K562 (cell line): Measurements from ENCODE around the gene CENPO. TPM values are rescaled to one million over a fixed set of nuclear protein-coding genes. Genes with fewer than 3 reads are reported as not detected.

Source experiments
- BRF1 ChIP-seq: IDR thresholded peaks from 3 replicates; pipeline ENCODE4 v1.6.1; 2011; ENCODE audit warnings: borderline replicate concordance, mild to moderate bottlenecking; ENCODE audit not compliant: insufficient read length; ENCODE audit errors: extremely low read depth
- COPS2 ChIP-seq: fragments of 450-650 bp; conservative IDR thresholded peaks from 2 replicates; pipeline ENCODE4 v1.6.1; 2016; ENCODE audit warnings: mild to moderate bottlenecking, moderate library complexity
- CREBBP ChIP-seq: IDR thresholded peaks from one replicate; pipeline ENCODE4 v1.6.1; 2012; ENCODE audit warnings: low read depth, mild to moderate bottlenecking, control low read depth, inconsistent platforms, low read length
- E2F3 ChIP-seq: fragments of 250-450 bp; sonication (Bioruptor Pico); IDR thresholded peaks from 2 replicates; pipeline ENCODE4 v1.4.0; 2020; ENCODE audit warnings: mild to moderate bottlenecking
- EP300 ChIP-seq: IDR thresholded peaks from 2 replicates; pipeline ENCODE4 v1.6.1; 2012; ENCODE audit warnings: low read length, improper control_type of control experiment
- ESRRB ChIP-seq: fragments of 250-450 bp; sonication (Bioruptor Pico); IDR thresholded peaks from 2 replicates; pipeline ENCODE4 v1.5.0; 2020; ENCODE audit warnings: mild to moderate bottlenecking, moderate library complexity, borderline replicate concordance
- FOXA3 ChIP-seq, 2 experiments: fragments of 450-650 bp in 1 of 2; sonication (generic) in 1 of 2; formaldehyde crosslinking; IDR thresholded peaks in 1 of 2; conservative IDR thresholded peaks in 1 of 2; 2 replicates each; pipeline versions ENCODE4 v1.4.0 to v1.8.0; 2020 to 2022; ENCODE audit warnings: mild to moderate bottlenecking in 2 of 2, missing genetic modification reagents in 1 of 2
- GTF2E2 ChIP-seq: fragments of 200-800 bp; sonication (Bioruptor generic); IDR thresholded peaks from 2 replicates; pipeline ENCODE4 v1.6.1; 2016; ENCODE audit warnings: missing genetic modification characterization, missing compliant biosample characterization
- HOMEZ ChIP-seq: fragments of 250-450 bp; sonication (Bioruptor Pico); IDR thresholded peaks from 2 replicates; pipeline ENCODE4 v1.4.0; 2020; ENCODE audit warnings: mild to moderate bottlenecking, moderate library complexity
- HOXB6 ChIP-seq: fragments of 250-450 bp; sonication (Bioruptor Pico); IDR thresholded peaks from 2 replicates; pipeline ENCODE4 v1.5.1; 2022; ENCODE audit warnings: mild to moderate bottlenecking, borderline replicate concordance
- NFE2 ChIP-seq: IDR thresholded peaks from 2 replicates; pipeline ENCODE4 v1.6.1; 2014; ENCODE audit warnings: antibody characterized with exemption, low read depth
- PCBP2 ChIP-seq: fragments of 200-400 bp; formaldehyde crosslinking; IDR thresholded peaks from 2 replicates; pipeline ENCODE4 v1.6.1; 2018; ENCODE audit warnings: low read length, low read depth, mild to moderate bottlenecking, moderate library complexity; ENCODE audit not compliant: poor library complexity, severe bottlenecking
- POLR2AphosphoS2 ChIP-seq: IDR thresholded peaks from 2 replicates; pipeline ENCODE4 v1.6.1; 2012; ENCODE audit warnings: low read length, improper control_type of control experiment
- TAF7 ChIP-seq: fragments of 450-650 bp; IDR thresholded peaks from 2 replicates; pipeline ENCODE4 v1.6.1; 2016; ENCODE audit warnings: missing genetic modification characterization, missing compliant biosample characterization
- THRAP3 ChIP-seq: fragments of 450-650 bp; IDR thresholded peaks from 2 replicates; pipeline ENCODE4 v1.6.1; 2016; ENCODE audit warnings: mild to moderate bottlenecking, inconsistent platforms, borderline replicate concordance
- TRIM28 ChIP-seq: fragments of 450-650 bp; IDR thresholded peaks from 2 replicates; pipeline ENCODE4 v1.6.1; 2017
- U2AF2 ChIP-seq: fragments of 200-400 bp; formaldehyde crosslinking; optimal IDR thresholded peaks from 2 replicates; pipeline ENCODE3; 2017; ENCODE audit warnings: low read depth, mild to moderate bottlenecking, low read length
- ZNF133 ChIP-seq: fragments of 250-450 bp; sonication (Bioruptor Pico); IDR thresholded peaks from 2 replicates; pipeline ENCODE4 v1.4.0; 2020; ENCODE audit warnings: mild to moderate bottlenecking
- ZNF77 ChIP-seq: fragments of 250-450 bp; sonication (Bioruptor Pico); IDR thresholded peaks from 2 replicates; pipeline ENCODE4 v1.5.0; 2020
- ZSCAN32 ChIP-seq: fragments of 450-650 bp; formaldehyde crosslinking; IDR thresholded peaks from 2 replicates; pipeline ENCODE4 v1.4.0; 2020; ENCODE audit warnings: mild to moderate bottlenecking, moderate library complexity
- polyA plus RNA-seq, 8 experiments: library from polyadenylated mRNA; depleted of rRNA in 4 of 8; stranded (reverse) in 5 of 8; unstranded in 3 of 8; fragments of >200 nt; fragmentation: Nextera tagmentation in 2 of 8; fragmentation: Illumina TruSeq in 1 of 8; extraction: Ambion mirVana in 2 of 8; extraction: Trizol in 1 of 8; gene quantifications; 2 replicates each; pipeline versions ENCODE4 v1.2.1 to v1.2.3, GENCODE V29; 2011 to 2014; ENCODE audit warnings: inconsistent platforms in 1 of 8, missing spikeins in 1 of 8
- total RNA-seq, 7 experiments: library from RNA; depleted of rRNA in 6 of 7; stranded (reverse); fragments of >200 nt in 6 of 7; fragmentation: Illumina TruSeq in 2 of 7; extraction: Trizol in 2 of 7; gene quantifications; 2 replicates each; pipeline versions ENCODE4 v1.2.1 to v1.2.3, GENCODE V29; 2011 to 2021; ENCODE audit warnings: low replicate concordance in 1 of 7
- TF ChIP-seq, protein P1 (sequence below): sonication (generic); formaldehyde crosslinking; IDR thresholded peaks from 2 replicates; pipeline ENCODE4 v1.8.0; 2022; ENCODE audit warnings: mild to moderate bottlenecking, missing genetic modification reagents
- TF ChIP-seq, protein P2 (sequence below): IDR thresholded peaks from 2 replicates; pipeline ENCODE4 v1.6.1; 2012; ENCODE audit warnings: low read depth, low read length, improper control_type of control experiment, borderline replicate concordance
- TF ChIP-seq, protein P3 (sequence below), 2 experiments: fragments of 450-650 bp; conservative IDR thresholded peaks; 2 replicates each; pipeline ENCODE4 v1.6.1; 2017; ENCODE audit warnings: mild to moderate bottlenecking in 2 of 2, moderate library complexity in 2 of 2

CENPO gene
- total and polyA plus RNA-seq, 9 of the 15 experiments (the other 6 are each of a cell fraction or from before 2014, with no cell fraction given), result 30.6 to 59.4 (median 38.9) TPM

- TF ChIP-seq FOXA3 (CRISPR knock-in tag; conservative IDR thresholded peaks at IDR 0.05 in 1 of 2, IDR thresholded peaks at IDR 0.05 in 1 of 2), result no peak
- TF ChIP-seq TRIM28, result no peak; the same call in 1 of the 2 replicates
- TF ChIP-seq CREBBP, result no peak
- TF ChIP-seq NFE2, result peak; percentile 86
- TF ChIP-seq EP300, result no peak
- no peak for TF ChIP-seq ZSCAN32
- TF ChIP-seq THRAP3, result no peak
- TF ChIP-seq TAF7 (tag), result no peak
- TF ChIP-seq HOXB6 (CRISPR knock-in tag), result no peak
- no peak for TF ChIP-seq GTF2E2 (tag)
- TF ChIP-seq, protein P1, sequence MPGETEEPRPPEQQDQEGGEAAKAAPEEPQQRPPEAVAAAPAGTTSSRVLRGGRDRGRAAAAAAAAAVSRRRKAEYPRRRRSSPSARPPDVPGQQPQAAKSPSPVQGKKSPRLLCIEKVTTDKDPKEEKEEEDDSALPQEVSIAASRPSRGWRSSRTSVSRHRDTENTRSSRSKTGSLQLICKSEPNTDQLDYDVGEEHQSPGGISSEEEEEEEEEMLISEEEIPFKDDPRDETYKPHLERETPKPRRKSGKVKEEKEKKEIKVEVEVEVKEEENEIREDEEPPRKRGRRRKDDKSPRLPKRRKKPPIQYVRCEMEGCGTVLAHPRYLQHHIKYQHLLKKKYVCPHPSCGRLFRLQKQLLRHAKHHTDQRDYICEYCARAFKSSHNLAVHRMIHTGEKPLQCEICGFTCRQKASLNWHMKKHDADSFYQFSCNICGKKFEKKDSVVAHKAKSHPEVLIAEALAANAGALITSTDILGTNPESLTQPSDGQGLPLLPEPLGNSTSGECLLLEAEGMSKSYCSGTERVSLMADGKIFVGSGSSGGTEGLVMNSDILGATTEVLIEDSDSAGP, result no peak
- no peak for TF ChIP-seq HOMEZ (CRISPR knock-in tag)
- no peak for TF ChIP-seq ZNF133 (CRISPR knock-in tag)
- TF ChIP-seq U2AF2, result no peak
- TF ChIP-seq, protein P2, sequence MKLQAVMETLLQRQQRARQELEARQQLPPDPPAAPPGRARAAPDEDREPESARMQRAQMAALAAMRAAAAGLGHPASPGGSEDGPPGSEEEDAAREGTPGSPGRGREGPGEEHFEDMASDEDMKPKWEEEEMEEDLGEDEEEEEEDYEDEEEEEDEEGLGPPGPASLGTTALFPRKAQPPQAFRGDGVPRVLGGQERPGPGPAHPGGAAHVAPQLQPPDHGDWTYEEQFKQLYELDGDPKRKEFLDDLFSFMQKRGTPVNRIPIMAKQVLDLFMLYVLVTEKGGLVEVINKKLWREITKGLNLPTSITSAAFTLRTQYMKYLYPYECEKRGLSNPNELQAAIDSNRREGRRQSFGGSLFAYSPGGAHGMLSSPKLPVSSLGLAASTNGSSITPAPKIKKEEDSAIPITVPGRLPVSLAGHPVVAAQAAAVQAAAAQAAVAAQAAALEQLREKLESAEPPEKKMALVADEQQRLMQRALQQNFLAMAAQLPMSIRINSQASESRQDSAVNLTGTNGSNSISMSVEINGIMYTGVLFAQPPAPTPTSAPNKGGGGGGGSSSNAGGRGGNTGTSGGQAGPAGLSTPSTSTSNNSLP, result 0 out of 2 replicates have a peak, but pooled peaks have one; percentile 21
- TF ChIP-seq POLR2AphosphoS2, result no peak
- TF ChIP-seq, protein P3, sequence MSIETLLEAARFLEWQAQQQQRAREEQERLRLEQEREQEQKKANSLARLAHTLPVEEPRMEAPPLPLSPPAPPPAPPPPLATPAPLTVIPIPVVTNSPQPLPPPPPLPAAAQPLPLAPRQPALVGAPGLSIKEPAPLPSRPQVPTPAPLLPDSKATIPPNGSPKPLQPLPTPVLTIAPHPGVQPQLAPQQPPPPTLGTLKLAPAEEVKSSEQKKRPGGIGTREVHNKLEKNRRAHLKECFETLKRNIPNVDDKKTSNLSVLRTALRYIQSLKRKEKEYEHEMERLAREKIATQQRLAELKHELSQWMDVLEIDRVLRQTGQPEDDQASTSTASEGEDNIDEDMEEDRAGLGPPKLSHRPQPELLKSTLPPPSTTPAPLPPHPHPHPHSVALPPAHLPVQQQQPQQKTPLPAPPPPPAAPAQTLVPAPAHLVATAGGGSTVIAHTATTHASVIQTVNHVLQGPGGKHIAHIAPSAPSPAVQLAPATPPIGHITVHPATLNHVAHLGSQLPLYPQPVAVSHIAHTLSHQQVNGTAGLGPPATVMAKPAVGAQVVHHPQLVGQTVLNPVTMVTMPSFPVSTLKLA (conservative IDR thresholded peaks at IDR 0.05), result 0 out of 4 replicates have a peak, but pooled peaks of 1 of the 2 experiments have one; percentile 13
- no peak for TF ChIP-seq ESRRB
- no peak for TF ChIP-seq BRF1
- no peak for TF ChIP-seq COPS2
- TF ChIP-seq PCBP2, result no peak
- no peak for TF ChIP-seq ZNF77 (CRISPR knock-in tag)
- no peak for TF ChIP-seq E2F3 (CRISPR knock-in tag)
Observed at GRCh38 chr2:24809316-24810007, 16.2 kb downstream of the CENPO start (continued).
